ENCODE data around the gene SIN3A.
A peak's percentile ranks its signal among the peaks of the same experiment; 100 is the strongest.

GRCh38 chr15:75455982-75456531 lies 4.6 kb upstream of the SIN3A start:
- TF ChIP-seq POLR2A (IDR thresholded peaks at IDR 0.05; ENCODE audit: control extremely low read depth in 1 of 2, low read depth in 2 of 2, low read length in 2 of 2) (peak; percentile 52 to 56; a peak in 2 of 3 replicates), CTCF (IDR thresholded peaks at IDR 0.05; ENCODE audit: control extremely low read depth in 1 of 3, insufficient read depth in 1 of 3, low read depth in 1 of 3, low read length in 3 of 3) (no peak), SRF (IDR thresholded peaks at IDR 0.05; ENCODE audit: low read depth, low read length) (no peak), JUND (IDR thresholded peaks at IDR 0.05; ENCODE audit: low read length) (no peak), POLR2AphosphoS5 (IDR thresholded peaks at IDR 0.05; ENCODE audit: low read depth, low read length) (peak; percentile 73; the same call in 1 of the 2 replicates), EZH2 (IDR thresholded peaks at IDR 0.05; ENCODE audit: low read depth, low read length, severe bottlenecking) (no peak), SP1 (IDR thresholded peaks at IDR 0.05; ENCODE audit: low read depth, low read length) (peak; percentile 22), NRF1 (IDR thresholded peaks at IDR 0.05; ENCODE audit: low read depth, low read length) (no peak), USF2 (IDR thresholded peaks at IDR 0.05; ENCODE audit: low read length) (no peak), GABPA (IDR thresholded peaks at IDR 0.05; ENCODE audit: borderline replicate concordance, insufficient read depth, low read length) (no peak), CREB1 (IDR thresholded peaks at IDR 0.05) (no peak)

Data from H1 (cell line).